Psoas muscle (tissue), 8 donors: ENCODE results near the gene TECPR2. TPM values are rescaled to one million over a fixed set of nuclear protein-coding genes. Genes with fewer than 3 reads are reported as not detected.
A peak's percentile ranks its signal among the peaks of the same experiment; 100 is the strongest.

ENCODE experiments used
- ATAC-seq, 4 donors: fragments of 200-7000 bp; cut with Tn5 transposase; one replicate each; pipeline ENCODE4 v1.9.1; 2020; ENCODE audit warnings: moderate library complexity in 3 of 4, mild to moderate bottlenecking in 2 of 4
- DNase-seq, 2 donors: peaks; one replicate each; pipeline ENCODE4 v3.0.0-alpha.2; 2020
- H3K27ac ChIP-seq: fragments of 200-600 bp; one replicate; pipeline ENCODE4 v1.8.0; 2022
- H3K27me3 ChIP-seq, 3 donors: fragments of 200-600 bp in 1 of 3; one replicate each; pipeline versions ENCODE4 v1.6.1 to v1.8.0; 2013 to 2022; ENCODE audit warnings: low read length in 2 of 3, mild to moderate bottlenecking in 2 of 3, moderate library complexity in 1 of 3; ENCODE audit not compliant: insufficient read depth in 3 of 3
- H3K36me3 ChIP-seq, 2 donors: fragments of 200-600 bp in 1 of 2; one replicate each; pipeline versions ENCODE4 v1.6.1 to v1.8.0; 2013 to 2022; ENCODE audit warnings: low read depth in 1 of 2, mild to moderate bottlenecking in 1 of 2, moderate library complexity in 1 of 2; ENCODE audit not compliant: insufficient read depth in 1 of 2
- H3K4me1 ChIP-seq: fragments of 200-600 bp; one replicate; pipeline ENCODE4 v1.8.0; 2022
- H3K4me3 ChIP-seq: fragments of 200-600 bp; one replicate; pipeline ENCODE4 v1.8.0; 2022; ENCODE audit warnings: mild to moderate bottlenecking
- H3K9me3 ChIP-seq: fragments of 200-600 bp; one replicate; pipeline ENCODE4 v1.8.0; 2022
- WGBS, 3 donors: extraction: QIAGEN DNeasy Blood & Tissue Kit; methylation state at CpG; one replicate each; pipeline versions ENCODE4 v1.1.6 to v1.1.7; 2013; 5-methylcytosine and 5-hydroxymethylcytosine counted together
- intact Hi-C, 2 donors: fragments of 100-400 bp; cut with DNase I; formaldehyde crosslinking; loops; one replicate each; pipeline versions ENCODE4 v1.11.0 to v1.14.2; 2022
- polyA plus RNA-seq, 3 donors: library from polyadenylated mRNA; stranded (reverse); fragments of 200-250 nt; gene quantifications; one replicate each; pipeline ENCODE4 v1.2.3, GENCODE V29; 2013
- total RNA-seq, 4 donors: library from RNA; stranded (reverse); fragmentation: NEBNext Ultra II Directional in 2 of 4; extraction: Animal tissue kit (Norgen Biotek cat#: 25700) in 2 of 4; gene quantifications; one replicate each; pipeline versions ENCODE4 v1.2.1 to v1.2.4, GENCODE V29; 2021 to 2023
- TF ChIP-seq, protein P1 (sequence below): fragments of 200-600 bp; IDR thresholded peaks from one replicate; pipeline ENCODE4 v1.8.0; 2022; ENCODE audit warnings: antibody characterized with exemption
- donor health status: healthy with polysubstance abuse.
- donor health status: DM: no; HTN: no; CAD: no; lungs with moderate emphysema.
- donor health status: Bipolar disorder and iron deficiency.
- donor health status: healthy.
- donor health status: DM: yes; HTN: yes; CAD: no.
- donor health status: DM: no; HTN: no; CAD: no.
- donor health status: DM: no; HTN: no; CAD: no.
- donor health status: DM: yes; HTN: yes; CAD: no.

The TECPR2 gene
- total and polyA plus RNA-seq, 7 donors = 5.7 to 22.5 (median 16.4) TPM

DNA sequence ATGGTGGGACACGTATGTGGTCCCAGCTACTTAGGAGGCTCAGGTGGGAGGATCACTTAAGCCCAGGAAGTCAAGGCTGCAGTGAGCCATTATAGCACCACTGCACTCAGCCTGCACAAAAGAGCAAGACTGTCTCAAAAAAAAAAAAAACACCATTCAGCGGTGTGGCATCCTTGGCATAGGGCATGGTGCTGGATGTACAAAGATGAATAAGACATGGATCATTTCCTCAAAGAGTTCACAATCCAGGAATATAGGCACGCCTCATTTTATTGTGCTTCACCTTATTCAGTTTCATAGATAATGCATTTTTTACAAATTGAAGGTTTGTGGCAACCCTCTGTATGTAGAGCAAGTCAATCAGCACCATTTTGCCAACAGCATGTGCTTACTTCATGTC lies 6.5 kb upstream of the TECPR2 start:
- TF ChIP-seq, protein P1, sequence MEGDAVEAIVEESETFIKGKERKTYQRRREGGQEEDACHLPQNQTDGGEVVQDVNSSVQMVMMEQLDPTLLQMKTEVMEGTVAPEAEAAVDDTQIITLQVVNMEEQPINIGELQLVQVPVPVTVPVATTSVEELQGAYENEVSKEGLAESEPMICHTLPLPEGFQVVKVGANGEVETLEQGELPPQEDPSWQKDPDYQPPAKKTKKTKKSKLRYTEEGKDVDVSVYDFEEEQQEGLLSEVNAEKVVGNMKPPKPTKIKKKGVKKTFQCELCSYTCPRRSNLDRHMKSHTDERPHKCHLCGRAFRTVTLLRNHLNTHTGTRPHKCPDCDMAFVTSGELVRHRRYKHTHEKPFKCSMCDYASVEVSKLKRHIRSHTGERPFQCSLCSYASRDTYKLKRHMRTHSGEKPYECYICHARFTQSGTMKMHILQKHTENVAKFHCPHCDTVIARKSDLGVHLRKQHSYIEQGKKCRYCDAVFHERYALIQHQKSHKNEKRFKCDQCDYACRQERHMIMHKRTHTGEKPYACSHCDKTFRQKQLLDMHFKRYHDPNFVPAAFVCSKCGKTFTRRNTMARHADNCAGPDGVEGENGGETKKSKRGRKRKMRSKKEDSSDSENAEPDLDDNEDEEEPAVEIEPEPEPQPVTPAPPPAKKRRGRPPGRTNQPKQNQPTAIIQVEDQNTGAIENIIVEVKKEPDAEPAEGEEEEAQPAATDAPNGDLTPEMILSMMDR = no peak
- DNase-seq (no peak), ATAC-seq (no peak)
- Histone ChIP-seq H3K27me3 (no peaks in the 10 kb centered on the region), H3K36me3 (peaks cover 2 to 90% of the 10 kb centered on the region in 2 donors), H3K9me3 (no peaks in the 10 kb centered on the region), H3K4me3 (no peak overlapping the region), H3K4me1 (peaks cover 1% of the 10 kb centered on the region), H3K27ac (no peak overlapping the region)
- intact Hi-C loops = no loop called here
- 82 to 93% (median 88%) methylated on average over 3 of the region's 3 CpGs for WGBS, 3 donors

DNA sequence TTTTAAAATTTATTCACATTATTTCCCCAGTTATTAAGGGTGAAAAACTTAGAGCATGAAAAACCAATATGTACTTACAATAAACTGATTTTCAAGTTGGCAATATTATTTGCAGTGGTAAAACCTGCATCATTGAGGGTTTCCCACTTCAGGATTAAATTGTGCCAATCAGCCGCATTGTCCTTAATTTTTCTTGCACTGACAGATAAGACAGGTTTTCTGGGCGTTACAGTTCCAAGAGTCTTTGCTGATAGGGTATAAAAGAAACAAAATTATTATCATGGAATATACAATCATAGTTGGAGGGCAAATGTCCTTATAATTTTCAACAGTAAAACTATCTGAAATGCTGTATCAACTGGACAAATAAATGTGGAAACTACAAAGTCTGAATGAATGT lies 3.4 kb upstream of the TECPR2 start:
- intact Hi-C loops = no loop called here
- H3K4me1 ChIP-seq = peaks cover 19% of the 10 kb centered on the region
- H3K9me3 ChIP-seq = no peaks in the 10 kb centered on the region
- no peak overlapping the region for H3K27ac ChIP-seq
- WGBS, 3 donors = 95 to 96% (median 95%) methylated on average over 2 of the region's 2 CpGs
- TF ChIP-seq, protein P1 = no peak
- H3K36me3 ChIP-seq = peaks cover 2 to 59% of the 10 kb centered on the region in 2 donors
- H3K4me3 ChIP-seq = no peak overlapping the region
- DNase-seq = no peak
- H3K27me3 ChIP-seq = no peaks in the 10 kb centered on the region
- no peak for ATAC-seq

GRCh38 chr14:102360388-102360787 lies 2.4 kb upstream of the TECPR2 start:
- H3K4me3 ChIP-seq = no peak overlapping the region
- TF ChIP-seq, protein P1 = no peak
- ATAC-seq (no peak), DNase-seq (no peak)
- H3K9me3 ChIP-seq = no peaks in the 10 kb centered on the region
- H3K27ac ChIP-seq = no peak overlapping the region
- intact Hi-C loops = loop anchor here in 1 of 2 donors (5.0 kb wide), 1 partner anchor 47 kb away; no protein-coding TSS in a partner anchor
- 93 to 99% (median 97%) methylated on average over 3 of the region's 3 CpGs for WGBS, 3 donors
- no peaks in the 10 kb centered on the region for H3K27me3 ChIP-seq
- H3K4me1 ChIP-seq = peaks cover 29% of the 10 kb centered on the region
- peaks cover 2 to 49% of the 10 kb centered on the region in 2 donors for H3K36me3 ChIP-seq

DNA sequence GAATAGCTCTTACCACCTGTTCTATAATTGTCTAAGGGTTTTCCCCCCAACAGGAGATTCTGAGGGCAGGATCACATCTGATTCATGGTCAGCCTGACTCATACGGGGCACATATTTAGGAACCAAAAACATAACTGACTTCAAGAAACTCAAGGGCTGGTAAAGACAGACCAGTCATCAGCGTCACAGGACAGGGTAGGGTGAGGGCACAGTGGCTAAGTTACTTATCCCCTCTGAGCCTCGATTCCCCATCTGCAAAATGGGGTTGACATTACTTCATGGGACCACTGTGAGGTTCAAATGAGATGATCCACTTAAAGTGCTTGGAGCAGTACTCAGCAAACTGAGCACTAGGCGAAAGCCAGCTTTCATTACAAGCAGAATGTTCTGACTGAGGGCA lies 657 bp upstream of the TECPR2 start:
- intact Hi-C loops = loop anchor here (2.0 to 5.0 kb wide), 3 partner anchors 43 to 45 kb away; partner anchors contain the start of gene ZNF839 (in 1 of the 2)
- Histone ChIP-seq H3K27ac (peak overlapping the region; percentile 94), H3K9me3 (no peaks in the 10 kb centered on the region), H3K27me3 (no peaks in the 10 kb centered on the region), H3K4me3 (peak overlapping the region; percentile 88), H3K4me1 (peaks cover 29% of the 10 kb centered on the region), H3K36me3 (peaks cover 0 to 32% of the 10 kb centered on the region in 2 donors)
- no peak for DNase-seq
- TF ChIP-seq, protein P1 = no peak
- peak; percentile 23 to 52 (median 35) for ATAC-seq
- WGBS, 3 donors = 20 to 29% (median 27%) methylated on average over 4 of the region's 4 CpGs
